HEK293 (cell line): ENCODE data around the gene CEP135.

Experiments used
- ATF2 ChIP-seq: fragments of 450-650 bp; formaldehyde crosslinking; IDR thresholded peaks from 2 replicates; pipeline ENCODE4 v1.5.1; 2016; ENCODE audit warnings: missing biosample characterization, missing genetic modification characterization, low read depth
- CTCF ChIP-seq: fragments of 450-650 bp; formaldehyde crosslinking; IDR thresholded peaks from 2 replicates; pipeline ENCODE4 v1.5.1; 2016; ENCODE audit warnings: missing biosample characterization, missing genetic modification characterization
- EGR2 ChIP-seq: fragments of 450-650 bp; formaldehyde crosslinking; IDR thresholded peaks from 2 replicates; pipeline ENCODE4 v1.5.1; 2016; ENCODE audit warnings: low read depth, missing biosample characterization, missing genetic modification characterization
- KLF1 ChIP-seq: fragments of 450-650 bp; formaldehyde crosslinking; IDR thresholded peaks from 2 replicates; pipeline ENCODE4 v1.5.1; 2016; ENCODE audit warnings: missing biosample characterization, missing genetic modification characterization
- PBX3 ChIP-seq: sonication (generic); formaldehyde crosslinking; IDR thresholded peaks from 2 replicates; pipeline ENCODE4 v1.8.1; 2022; ENCODE audit warnings: mild to moderate bottlenecking, moderate library complexity, missing genetic modification reagents
- PRDM10 ChIP-seq: fragments of 450-650 bp; formaldehyde crosslinking; IDR thresholded peaks from 2 replicates; pipeline ENCODE4 v1.5.1; 2016; ENCODE audit warnings: missing biosample characterization, missing genetic modification characterization
- REST ChIP-seq: fragments of 450-650 bp; formaldehyde crosslinking; IDR thresholded peaks from 2 replicates; pipeline ENCODE4 v1.5.1; 2016; ENCODE audit warnings: missing biosample characterization, missing genetic modification characterization
- YY1 ChIP-seq: fragments of 450-650 bp; formaldehyde crosslinking; IDR thresholded peaks from 2 replicates; pipeline ENCODE4 v1.5.1; 2018; ENCODE audit warnings: missing biosample characterization, missing genetic modification characterization
- ZBTB11 ChIP-seq: fragments of 450-650 bp; formaldehyde crosslinking; conservative IDR thresholded peaks from 2 replicates; pipeline ENCODE4 v1.5.1; 2016; ENCODE audit warnings: low read depth, missing biosample characterization, missing genetic modification characterization
- ZBTB21 ChIP-seq: fragments of 450-650 bp; formaldehyde crosslinking; IDR thresholded peaks from 2 replicates; pipeline ENCODE4 v1.5.1; 2017; ENCODE audit warnings: missing biosample characterization, missing genetic modification characterization
- ZNF174 ChIP-seq: fragments of 450-650 bp; formaldehyde crosslinking; IDR thresholded peaks from 2 replicates; pipeline ENCODE4 v1.5.0; 2017; ENCODE audit warnings: missing biosample characterization, mild to moderate bottlenecking, missing genetic modification characterization
- ZNF362 ChIP-seq: fragments of 450-650 bp; formaldehyde crosslinking; IDR thresholded peaks from 2 replicates; pipeline ENCODE4 v1.5.1; 2016; ENCODE audit warnings: missing biosample characterization, missing genetic modification characterization
- ZNF521 ChIP-seq: fragments of 450-650 bp; formaldehyde crosslinking; IDR thresholded peaks from 2 replicates; pipeline ENCODE4 v1.5.1; 2017; ENCODE audit warnings: missing biosample characterization, mild to moderate bottlenecking, missing genetic modification characterization
- ZNF792 ChIP-seq: fragments of 450-650 bp; formaldehyde crosslinking; IDR thresholded peaks from 2 replicates; pipeline ENCODE4 v1.5.1; 2016; ENCODE audit warnings: missing biosample characterization, missing genetic modification characterization

- no peak for TF ChIP-seq CTCF (tag by site-specific recombination)
- no peak for TF ChIP-seq ZNF362 (tag by site-specific recombination)
- no peak for TF ChIP-seq ZBTB21 (tag by site-specific recombination)
- no peak for TF ChIP-seq ZNF792 (tag by site-specific recombination)
- TF ChIP-seq ZNF174 (tag by site-specific recombination) = no peak
- no peak for TF ChIP-seq EGR2 (tag by site-specific recombination)
- no peak for TF ChIP-seq REST (tag by site-specific recombination)
- no peak for TF ChIP-seq YY1 (tag by site-specific recombination)
- no peak for TF ChIP-seq ATF2 (tag by site-specific recombination)
- no peak for TF ChIP-seq PRDM10 (tag by site-specific recombination)
- TF ChIP-seq PBX3 (CRISPR knock-in tag) = no peak
- no peak for TF ChIP-seq ZNF521
- no peak for TF ChIP-seq ZBTB11 (tag by site-specific recombination)
- TF ChIP-seq KLF1 = no peak
These were observed 18.6 kb downstream of the CEP135 start for GRCh38 chr4:55967376-55967775.
